A673 (cell line): ENCODE data around the gene CNOT1. TPM values are rescaled to one million over a fixed set of nuclear protein-coding genes. Genes with fewer than 3 reads are reported as not detected.

Experiments used
- BruUV-seq: library from RNA; stranded (reverse); fragments of 400-500 nt; replicated peaks from 2 replicates; lab custom pipeline; 2021; lab: Mats Ljungman, UMichigan
- CTCF ChIA-PET: fragments of 300-600 bp; sonication (Branson Sonifier 250); formaldehyde crosslinking; loops from one replicate; lab custom pipeline; 2022; ENCODE audit warnings: antibody characterized with exemption; lab: Charles Lee
- POLR2A ChIA-PET: fragments of 300-600 bp; sonication (Branson Sonifier 250); formaldehyde crosslinking; loops from one replicate; lab custom pipeline; 2022; ENCODE audit warnings: antibody characterized with exemption; ENCODE audit not compliant: low non-redundant PET; lab: Charles Lee
- DNase-seq: peaks from one replicate; pipeline ENCODE4 v3.0.0-alpha.2; 2015; ENCODE audit warnings: low spot score
- H3K27ac ChIP-seq: fragments of 200-600 bp; sonication (generic); 2 replicates; pipeline ENCODE4 v1.5.1; 2016; ENCODE audit warnings: mixed run types, low read depth, mild to moderate bottlenecking, mixed read lengths, antibody characterized with exemption, low read length; ENCODE audit not compliant: poor library complexity, severe bottlenecking
- H3K27me3 ChIP-seq: fragments of 200-600 bp; sonication (generic); replicated peaks from 2 replicates; pipeline ENCODE4 v1.6.1; 2017; ENCODE audit warnings: mixed run types, low read depth, mild to moderate bottlenecking, mixed read lengths, antibody characterized with exemption, low read length; ENCODE audit not compliant: insufficient read depth, poor library complexity
- H3K36me3 ChIP-seq: fragments of 200-600 bp; sonication (generic); 2 replicates; pipeline ENCODE4 v1.6.1; 2016; ENCODE audit warnings: mixed run types, mild to moderate bottlenecking, mixed read lengths, antibody characterized with exemption, low read length; ENCODE audit not compliant: insufficient read depth, poor library complexity, severe bottlenecking
- H3K4me1 ChIP-seq: fragments of 200-600 bp; sonication (generic); 2 replicates; pipeline ENCODE4 v1.6.1; 2017; ENCODE audit warnings: mixed run types, mild to moderate bottlenecking, mixed read lengths, antibody characterized with exemption, low read length; ENCODE audit not compliant: insufficient read depth, poor library complexity, severe bottlenecking
- H3K4me3 ChIP-seq: fragments of 200-600 bp; sonication (generic); 2 replicates; pipeline ENCODE4 v1.5.1; 2016; ENCODE audit warnings: low read depth, mixed run types, mild to moderate bottlenecking, mixed read lengths, low read length; ENCODE audit not compliant: poor library complexity, severe bottlenecking
- H3K9me3 ChIP-seq: fragments of 200-600 bp; sonication (generic); 2 replicates; pipeline ENCODE4 v1.6.1; 2016; ENCODE audit warnings: mixed run types, low read depth, mild to moderate bottlenecking, mixed read lengths, antibody characterized with exemption, low read length; ENCODE audit not compliant: poor library complexity, severe bottlenecking
- EZH2 ChIP-seq: fragments of 200-600 bp; sonication (generic); IDR thresholded peaks from 2 replicates; pipeline ENCODE4 v1.6.1; 2017; ENCODE audit warnings: borderline replicate concordance, low read depth, mild to moderate bottlenecking, mixed read lengths, antibody characterized with exemption, low read length; ENCODE audit not compliant: poor library complexity, severe bottlenecking
- intact Hi-C: fragments of 100-400 bp; cut with micrococcal nuclease; formaldehyde crosslinking; loops from one replicate; pipeline ENCODE4 v1.10.0; 2022; ENCODE audit not compliant: unreplicated experiment
- total RNA-seq: library from RNA; stranded (reverse); gene quantifications from 2 replicates; pipeline ENCODE4 v1.2.3, GENCODE V29; 2021
- TF ChIP-seq, protein P1 (sequence below): fragments of 300-800, 200-600 bp; sonication (generic); conservative IDR thresholded peaks from 2 replicates; pipeline ENCODE4 v1.5.1; 2017; ENCODE audit warnings: low read depth, mild to moderate bottlenecking, antibody characterized with exemption, low read length, moderate library complexity, mixed read lengths

CNOT1 gene
- total RNA-seq, 1 experiment from 2014 or later: 255 TPM

DNA sequence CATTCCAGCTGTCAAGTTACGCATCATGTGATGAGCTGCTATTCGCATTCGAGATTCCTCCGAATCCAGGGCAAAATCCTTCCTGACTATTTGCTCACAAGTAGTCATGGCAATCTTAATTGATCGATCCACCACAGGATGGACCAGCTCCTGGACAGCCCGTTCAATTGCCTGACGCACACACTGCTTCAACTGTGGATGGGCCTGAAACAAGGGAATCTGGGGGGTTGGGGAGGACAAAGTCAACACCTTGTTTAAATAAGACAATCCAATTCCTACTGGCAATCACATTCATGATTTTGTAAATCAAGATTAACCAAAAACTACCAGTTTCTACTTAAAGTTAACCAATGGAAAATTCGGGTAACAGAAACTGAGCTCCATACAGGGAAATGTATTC lies 85.9 kb downstream of the CNOT1 start:
- Histone ChIP-seq H3K27me3 (no peaks in the 10 kb centered on the region), H3K4me1 (no peaks in the 10 kb centered on the region), H3K4me3 (no peak overlapping the region), H3K36me3 (peaks cover 97% of the 10 kb centered on the region), H3K9me3 (no peaks in the 10 kb centered on the region), H3K27ac (no peak overlapping the region)
- no peak for DNase-seq
- POLR2A ChIA-PET: interaction anchor here (0.6 kb wide), 1 partner anchor 64 kb away, joined by 6 read pairs; no protein-coding TSS in a partner anchor
- no peak for TF ChIP-seq EZH2
- TF ChIP-seq, protein P1, sequence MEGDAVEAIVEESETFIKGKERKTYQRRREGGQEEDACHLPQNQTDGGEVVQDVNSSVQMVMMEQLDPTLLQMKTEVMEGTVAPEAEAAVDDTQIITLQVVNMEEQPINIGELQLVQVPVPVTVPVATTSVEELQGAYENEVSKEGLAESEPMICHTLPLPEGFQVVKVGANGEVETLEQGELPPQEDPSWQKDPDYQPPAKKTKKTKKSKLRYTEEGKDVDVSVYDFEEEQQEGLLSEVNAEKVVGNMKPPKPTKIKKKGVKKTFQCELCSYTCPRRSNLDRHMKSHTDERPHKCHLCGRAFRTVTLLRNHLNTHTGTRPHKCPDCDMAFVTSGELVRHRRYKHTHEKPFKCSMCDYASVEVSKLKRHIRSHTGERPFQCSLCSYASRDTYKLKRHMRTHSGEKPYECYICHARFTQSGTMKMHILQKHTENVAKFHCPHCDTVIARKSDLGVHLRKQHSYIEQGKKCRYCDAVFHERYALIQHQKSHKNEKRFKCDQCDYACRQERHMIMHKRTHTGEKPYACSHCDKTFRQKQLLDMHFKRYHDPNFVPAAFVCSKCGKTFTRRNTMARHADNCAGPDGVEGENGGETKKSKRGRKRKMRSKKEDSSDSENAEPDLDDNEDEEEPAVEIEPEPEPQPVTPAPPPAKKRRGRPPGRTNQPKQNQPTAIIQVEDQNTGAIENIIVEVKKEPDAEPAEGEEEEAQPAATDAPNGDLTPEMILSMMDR: no peak
- intact Hi-C loops: no loop called here
- no TSS peak for BruUV-seq
- CTCF ChIA-PET: no interaction called here

DNA sequence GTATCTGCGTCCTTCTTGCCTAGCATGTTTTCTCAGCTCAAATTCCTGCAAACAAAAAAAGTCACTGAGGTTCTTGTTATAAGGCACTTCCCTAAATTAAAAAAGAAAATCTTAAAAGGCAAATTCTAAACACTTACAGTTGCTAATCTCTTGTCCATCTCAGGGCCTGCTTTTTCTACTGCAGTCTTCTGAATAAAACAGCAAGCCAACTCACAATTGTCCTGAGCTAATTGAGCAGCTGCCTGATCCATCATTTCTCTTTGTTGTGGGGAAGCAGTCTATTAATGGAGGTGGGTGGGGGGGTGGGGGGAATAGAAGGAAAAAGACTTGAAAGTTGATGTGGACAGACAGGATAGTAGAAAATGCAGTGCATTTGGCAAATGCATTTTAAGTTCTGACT lies 87.3 kb downstream of the CNOT1 start:
- POLR2A ChIA-PET: no interaction called here
- CTCF ChIA-PET: no interaction called here
- BruUV-seq: no TSS peak

DNA sequence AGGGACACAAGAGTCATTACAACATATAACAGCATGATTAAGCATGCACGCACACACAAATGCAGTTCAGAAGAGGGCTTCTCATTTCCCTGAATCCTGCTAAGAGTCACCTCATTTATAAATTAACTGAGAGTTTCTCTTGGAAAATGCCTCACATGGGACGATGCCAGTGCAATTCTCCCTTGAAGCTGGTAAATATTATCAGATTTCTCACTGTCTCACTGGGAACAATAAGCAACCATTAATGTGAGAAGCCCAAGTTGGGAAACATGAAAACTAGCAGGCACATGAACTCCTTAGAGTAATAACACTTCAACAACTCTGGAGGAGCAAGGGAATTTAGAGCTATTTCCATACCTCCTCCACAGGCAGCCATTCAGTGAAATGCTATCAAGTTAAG lies 87.9 kb downstream of the CNOT1 start:
- intact Hi-C loops: no loop called here
- BruUV-seq: no TSS peak
- no peaks in the 10 kb centered on the region for H3K9me3 ChIP-seq
- H3K4me3 ChIP-seq: no peak overlapping the region
- H3K36me3 ChIP-seq: peaks cover 99% of the 10 kb centered on the region
- DNase-seq: no peak
- H3K27ac ChIP-seq: no peak overlapping the region
- no peaks in the 10 kb centered on the region for H3K27me3 ChIP-seq
- TF ChIP-seq EZH2: no peak
- TF ChIP-seq, protein P1: no peak
- no peaks in the 10 kb centered on the region for H3K4me1 ChIP-seq
- ChIA-PET CTCF (no interaction called here), POLR2A (no interaction called here)

More for the DNA sequence above, 87.3 kb downstream of the CNOT1 start:
- Histone ChIP-seq H3K4me3 (no peak overlapping the region), H3K4me1 (no peaks in the 10 kb centered on the region), H3K27me3 (no peaks in the 10 kb centered on the region), H3K36me3 (peaks cover 99% of the 10 kb centered on the region), H3K27ac (no peak overlapping the region), H3K9me3 (no peaks in the 10 kb centered on the region)
- no peak for DNase-seq
- intact Hi-C loops: no loop called here
- no peak for TF ChIP-seq EZH2
- TF ChIP-seq, protein P1: no peak
